K562 (cell line): ENCODE measurements around the gene RALB. TPM values are rescaled to one million over a fixed set of nuclear protein-coding genes. Genes with fewer than 3 reads are reported as not detected.

Source experiments
- ATAC-seq: fragments of 200-7000 bp; cut with Tn5 transposase; 3 replicates; pipeline ENCODE4 v1.9.1; 2020; ENCODE audit warnings: moderate library complexity
- BruUV-seq: library from RNA; stranded (reverse); fragments of 400-500 nt; replicated peaks from 2 replicates; lab custom pipeline; 2021; lab: Mats Ljungman, UMichigan
- CTCF ChIA-PET: fragments of 300-600 bp; formaldehyde crosslinking; extraction: SDS; loops from one replicate; lab custom pipeline; 2021; ENCODE audit warnings: low intra/inter-chr PET ratio; lab: Yijun Ruan, JAX
- POLR2A ChIA-PET: fragments of 300-600, 350-650 bp; sonication (Branson Sonifier 250); formaldehyde crosslinking; extraction: SDS; loops from one replicate; lab custom pipeline; 2021; ENCODE audit warnings: antibody characterized with exemption, inconsistent platforms; lab: Yijun Ruan, JAX
- DNase-seq, 4 experiments: peaks; one replicate each; pipeline versions ENCODE4 v3.0.0 to v3.0.0-alpha.2; 2011 to 2018; ENCODE audit warnings: low spot score in 3 of 4, mixed read lengths in 3 of 4; ENCODE audit errors: extremely low read depth in 1 of 4
- FAIRE-seq: peaks from 2 replicates; lab custom pipeline; 2011; peaks lifted over from hg19 to GRCh38; lab: Jason Lieb, UNC
- H2AFZ ChIP-seq: 2 replicates; pipeline ENCODE4 v1.6.0; 2011; ENCODE audit warnings: low read depth, low read length, control low read depth, inconsistent platforms
- H3K27ac ChIP-seq: fragments of 200-600 bp; 3 replicates; pipeline ENCODE4 v1.8.0; 2011; ENCODE audit warnings: low read depth, mild to moderate bottlenecking, control low read depth, inconsistent platforms, low read length, moderate library complexity, mixed read lengths; ENCODE audit errors: extremely low read depth
- H3K27me3 ChIP-seq, 2 experiments: fragments of 300-600 bp in 1 of 2; 2 replicates in 1 of 2; 3 replicates in 1 of 2; pipeline versions ENCODE4 v1.6.0 to v1.8.0; 2011; ENCODE audit warnings: inconsistent platforms in 2 of 2, low read length in 2 of 2, mild to moderate bottlenecking in 1 of 2, mixed read lengths in 1 of 2, moderate library complexity in 1 of 2; ENCODE audit not compliant: control insufficient read depth in 2 of 2, insufficient read depth in 2 of 2
- H3K36me3 ChIP-seq: fragments of 300-600 bp; 3 replicates; pipeline ENCODE4 v1.8.0; 2011; ENCODE audit warnings: mild to moderate bottlenecking, low read length, inconsistent platforms; ENCODE audit not compliant: control insufficient read depth, insufficient read depth
- H3K4me1 ChIP-seq, 2 experiments: fragments of 200-600 bp in 1 of 2; replicated peaks in 1 of 2; 2 replicates in 1 of 2; 3 replicates in 1 of 2; pipeline versions ENCODE4 v1.5.1 to v1.8.0; 2011; ENCODE audit warnings: inconsistent platforms in 2 of 2, low read length in 2 of 2, mild to moderate bottlenecking in 1 of 2, mixed read lengths in 1 of 2, moderate library complexity in 1 of 2; ENCODE audit not compliant: control insufficient read depth in 2 of 2, insufficient read depth in 2 of 2
- H3K4me2 ChIP-seq: 2 replicates; pipeline ENCODE4 v1.6.1; 2011; ENCODE audit warnings: low read length, control low read depth, inconsistent platforms, mixed read lengths; ENCODE audit not compliant: insufficient read depth
- H3K4me3 ChIP-seq: fragments of 200-600 bp; sonication (generic), shearing (Covaris generic); 2 replicates; pipeline ENCODE4 v1.5.1; 2016; ENCODE audit warnings: control low read depth, inconsistent platforms
- H3K79me2 ChIP-seq: fragments of 200-600 bp; 3 replicates; pipeline ENCODE4 v1.8.0; 2011; ENCODE audit warnings: low read length, inconsistent platforms; ENCODE audit not compliant: control insufficient read depth, insufficient read depth
- H3K9ac ChIP-seq, 2 experiments: 2 replicates each; pipeline versions ENCODE4 v1.6.0 to v1.6.1; 2011; ENCODE audit warnings: low read depth in 2 of 2, low read length in 2 of 2, control low read depth in 1 of 2, inconsistent platforms in 1 of 2, mild to moderate bottlenecking in 1 of 2, mixed read lengths in 1 of 2; ENCODE audit not compliant: insufficient read depth in 1 of 2
- H3K9me1 ChIP-seq: one replicate; pipeline ENCODE4 v1.6.0; 2011; ENCODE audit warnings: inconsistent platforms, mild to moderate bottlenecking, low read length, moderate library complexity; ENCODE audit not compliant: control insufficient read depth, insufficient read depth
- H3K9me3 ChIP-seq: replicated peaks from 2 replicates; pipeline ENCODE4 v1.5.1; 2011; ENCODE audit warnings: low read depth, low read length, inconsistent platforms; ENCODE audit not compliant: control insufficient read depth, insufficient read depth
- H4K20me1 ChIP-seq: replicated peaks from 2 replicates; pipeline ENCODE4 v1.6.1; 2011; ENCODE audit warnings: low read length, inconsistent platforms, mixed read lengths; ENCODE audit not compliant: control insufficient read depth, insufficient read depth
- BRD9 ChIP-seq: fragments of 450-650 bp; IDR thresholded peaks from 2 replicates; pipeline ENCODE4 v1.6.1; 2018; ENCODE audit warnings: low read depth; ENCODE audit not compliant: partially characterized antibody
- DPF2 ChIP-seq: fragments of 450-650 bp; IDR thresholded peaks from 2 replicates; pipeline ENCODE4 v1.6.1; 2016
- GABPA ChIP-seq: fragments of 200-800 bp; sonication (Bioruptor generic); conservative IDR thresholded peaks from 2 replicates; pipeline ENCODE4 v1.6.1; 2016; ENCODE audit warnings: low read depth, missing genetic modification characterization, missing compliant biosample characterization
- PYGO2 ChIP-seq: fragments of 450-650 bp; IDR thresholded peaks from 2 replicates; pipeline ENCODE4 v1.6.1; 2016; ENCODE audit warnings: mild to moderate bottlenecking, missing genetic modification characterization, moderate library complexity, missing compliant biosample characterization
- SAFB ChIP-seq: fragments of 200-400 bp; formaldehyde crosslinking; IDR thresholded peaks from 2 replicates; pipeline ENCODE4 v1.6.1; 2017; ENCODE audit warnings: low read depth, low read length, borderline replicate concordance
- SP1 ChIP-seq: sonication (generic); formaldehyde crosslinking; IDR thresholded peaks from 2 replicates; pipeline ENCODE4 v1.8.1; 2022; ENCODE audit warnings: mild to moderate bottlenecking, missing genetic modification reagents
- SUPT5H ChIP-seq: fragments of 450-650 bp; IDR thresholded peaks from 2 replicates; pipeline ENCODE4 v1.6.1; 2016
- ZFP30 ChIP-seq: fragments of 250-450 bp; sonication (Bioruptor Pico); IDR thresholded peaks from 2 replicates; pipeline ENCODE4 v1.8.0; 2022; ENCODE audit warnings: moderate library complexity, mild to moderate bottlenecking, inconsistent platforms, borderline replicate concordance
- ZNF347 ChIP-seq: fragments of 450-650 bp; formaldehyde crosslinking; IDR thresholded peaks from 2 replicates; pipeline ENCODE4 v1.4.0; 2020; ENCODE audit warnings: low read depth, mild to moderate bottlenecking, moderate library complexity
- WGBS: fragments of 100-300 bp; shearing (Covaris generic); methylation state at CpG from one replicate; pipeline ENCODE4 v1.1.6; 2016; ENCODE audit warnings: low coverage, mixed read lengths; ENCODE audit not compliant: insufficient coverage; ENCODE audit errors: missing lambda C conversion rate; 5-methylcytosine and 5-hydroxymethylcytosine counted together
- in situ Hi-C: fragments of 300-500 bp; cut with MboI; formaldehyde crosslinking; loops from 4 replicates; pipeline ENCODE4 v1.15.0; 2018; ENCODE audit warnings: inconsistent platforms, mixed read lengths
- intact Hi-C: fragments of 100-400 bp; cut with micrococcal nuclease; formaldehyde crosslinking; loops from 2 replicates; pipeline ENCODE4 v1.14.2; 2022
- polyA plus RNA-seq, 8 experiments: library from polyadenylated mRNA; depleted of rRNA in 4 of 8; stranded (reverse) in 5 of 8; unstranded in 3 of 8; fragments of >200 nt; fragmentation: Nextera tagmentation in 2 of 8; fragmentation: Illumina TruSeq in 1 of 8; extraction: Ambion mirVana in 2 of 8; extraction: Trizol in 1 of 8; gene quantifications; 2 replicates each; pipeline versions ENCODE4 v1.2.1 to v1.2.3, GENCODE V29; 2011 to 2014; ENCODE audit warnings: inconsistent platforms in 1 of 8, missing spikeins in 1 of 8
- total RNA-seq, 7 experiments: library from RNA; depleted of rRNA in 6 of 7; stranded (reverse); fragments of >200 nt in 6 of 7; fragmentation: Illumina TruSeq in 2 of 7; extraction: Trizol in 2 of 7; gene quantifications; 2 replicates each; pipeline versions ENCODE4 v1.2.1 to v1.2.3, GENCODE V29; 2011 to 2021; ENCODE audit warnings: low replicate concordance in 1 of 7
- TF ChIP-seq, protein P1 (sequence below): fragments of 450-650 bp; IDR thresholded peaks from 2 replicates; pipeline ENCODE4 v1.7.1; 2018; ENCODE audit warnings: mild to moderate bottlenecking, low read depth; ENCODE audit not compliant: partially characterized antibody
- TF ChIP-seq, protein P2 (sequence below): IDR thresholded peaks from 2 replicates; pipeline ENCODE4 v1.6.1; 2012; ENCODE audit warnings: low read depth, low read length, improper control_type of control experiment, borderline replicate concordance
- TF ChIP-seq, protein P3 (sequence below): sonication (generic); formaldehyde crosslinking; IDR thresholded peaks from 2 replicates; pipeline ENCODE4 v1.8.0; 2022; ENCODE audit warnings: mild to moderate bottlenecking, missing genetic modification reagents
- TF ChIP-seq, protein P4 (sequence below): fragments of 250-450 bp; sonication (Bioruptor Pico); IDR thresholded peaks from 2 replicates; pipeline ENCODE4 v1.5.0; 2022; ENCODE audit warnings: mild to moderate bottlenecking
- TF ChIP-seq, protein P5 (sequence below): fragments of 250-450 bp; sonication (Bioruptor Pico); IDR thresholded peaks from 2 replicates; pipeline ENCODE4 v1.6.1; 2021; ENCODE audit warnings: mild to moderate bottlenecking

Gene RALB
- total and polyA plus RNA-seq, 9 of the 15 experiments (the other 6 are each of a cell fraction or from before 2014, with no cell fraction given): 14.8 to 65.6 (median 38.4) TPM

DNA sequence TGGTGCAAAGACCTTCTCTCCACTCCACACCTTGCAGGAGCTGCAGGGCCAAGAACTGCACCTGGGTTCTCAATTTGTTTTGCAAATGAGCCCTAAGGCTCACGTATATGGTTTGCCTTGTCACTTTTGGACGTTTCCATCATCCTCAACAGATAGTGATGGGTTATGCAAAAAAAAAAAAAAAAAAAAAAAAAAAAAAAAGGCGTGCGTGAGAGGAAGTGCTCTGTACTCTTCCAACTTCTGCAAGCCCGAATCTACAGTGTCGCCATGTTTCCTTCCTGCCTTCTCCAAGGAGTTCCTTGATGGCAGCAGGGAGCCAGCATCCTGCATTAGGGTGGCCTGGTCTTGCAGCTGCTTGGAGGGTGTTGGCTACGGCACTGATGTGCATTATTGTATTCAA, 89.3 kb downstream of the RALB start:
- Histone ChIP-seq H3K79me2 (no peaks in the 10 kb centered on the region), H3K9ac (no peak overlapping the region), H3K4me3 (no peak overlapping the region), H3K4me1 (peaks cover 0 to 7% of the 10 kb centered on the region in 2 experiments; a peak in 2 of 5 replicates), H3K27me3 (peaks cover 21 to 52% of the 10 kb centered on the region in 2 experiments; a peak in 4 of 5 replicates), H3K9me3 (no peaks in the 10 kb centered on the region), H4K20me1 (peaks cover 12% of the 10 kb centered on the region), H3K27ac (no peak overlapping the region), H3K9me1 (no peaks in the 10 kb centered on the region), H3K36me3 (no peaks in the 10 kb centered on the region), H2AFZ (no peak overlapping the region), H3K4me2 (no peak overlapping the region)
- DNase-seq: no peak
- no TSS peak for BruUV-seq
- in situ Hi-C loops: loop anchor here (10.0 kb wide), 1 partner anchor 333 kb away; no protein-coding TSS in a partner anchor
- CTCF ChIA-PET: no interaction called here
- intact Hi-C loops: loop anchor here (2.0 to 5.0 kb wide), 3 partner anchors 115 to 339 kb away; no protein-coding TSS in a partner anchor
- POLR2A ChIA-PET: interaction anchor here (0.6 kb wide), 1 partner anchor 114 kb away, joined by 3 read pairs; no protein-coding TSS in a partner anchor
- WGBS: 2% methylated on average over 6 of the region's 7 CpGs
- no peak for FAIRE-seq
- ATAC-seq: no peak
- TF ChIP-seq, protein P1, sequence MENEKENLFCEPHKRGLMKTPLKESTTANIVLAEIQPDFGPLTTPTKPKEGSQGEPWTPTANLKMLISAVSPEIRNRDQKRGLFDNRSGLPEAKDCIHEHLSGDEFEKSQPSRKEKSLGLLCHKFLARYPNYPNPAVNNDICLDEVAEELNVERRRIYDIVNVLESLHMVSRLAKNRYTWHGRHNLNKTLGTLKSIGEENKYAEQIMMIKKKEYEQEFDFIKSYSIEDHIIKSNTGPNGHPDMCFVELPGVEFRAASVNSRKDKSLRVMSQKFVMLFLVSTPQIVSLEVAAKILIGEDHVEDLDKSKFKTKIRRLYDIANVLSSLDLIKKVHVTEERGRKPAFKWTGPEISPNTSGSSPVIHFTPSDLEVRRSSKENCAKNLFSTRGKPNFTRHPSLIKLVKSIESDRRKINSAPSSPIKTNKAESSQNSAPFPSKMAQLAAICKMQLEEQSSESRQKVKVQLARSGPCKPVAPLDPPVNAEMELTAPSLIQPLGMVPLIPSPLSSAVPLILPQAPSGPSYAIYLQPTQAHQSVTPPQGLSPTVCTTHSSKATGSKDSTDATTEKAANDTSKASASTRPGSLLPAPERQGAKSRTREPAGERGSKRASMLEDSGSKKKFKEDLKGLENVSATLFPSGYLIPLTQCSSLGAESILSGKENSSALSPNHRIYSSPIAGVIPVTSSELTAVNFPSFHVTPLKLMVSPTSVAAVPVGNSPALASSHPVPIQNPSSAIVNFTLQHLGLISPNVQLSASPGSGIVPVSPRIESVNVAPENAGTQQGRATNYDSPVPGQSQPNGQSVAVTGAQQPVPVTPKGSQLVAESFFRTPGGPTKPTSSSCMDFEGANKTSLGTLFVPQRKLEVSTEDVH: no peak
- TF ChIP-seq, protein P2, sequence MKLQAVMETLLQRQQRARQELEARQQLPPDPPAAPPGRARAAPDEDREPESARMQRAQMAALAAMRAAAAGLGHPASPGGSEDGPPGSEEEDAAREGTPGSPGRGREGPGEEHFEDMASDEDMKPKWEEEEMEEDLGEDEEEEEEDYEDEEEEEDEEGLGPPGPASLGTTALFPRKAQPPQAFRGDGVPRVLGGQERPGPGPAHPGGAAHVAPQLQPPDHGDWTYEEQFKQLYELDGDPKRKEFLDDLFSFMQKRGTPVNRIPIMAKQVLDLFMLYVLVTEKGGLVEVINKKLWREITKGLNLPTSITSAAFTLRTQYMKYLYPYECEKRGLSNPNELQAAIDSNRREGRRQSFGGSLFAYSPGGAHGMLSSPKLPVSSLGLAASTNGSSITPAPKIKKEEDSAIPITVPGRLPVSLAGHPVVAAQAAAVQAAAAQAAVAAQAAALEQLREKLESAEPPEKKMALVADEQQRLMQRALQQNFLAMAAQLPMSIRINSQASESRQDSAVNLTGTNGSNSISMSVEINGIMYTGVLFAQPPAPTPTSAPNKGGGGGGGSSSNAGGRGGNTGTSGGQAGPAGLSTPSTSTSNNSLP: no peak
- TF ChIP-seq PYGO2 (tag) (no peak), BRD9 (no peak), GABPA (no peak), SP1 (CRISPR knock-in tag) (no peak), SAFB (no peak), ZFP30 (CRISPR knock-in tag) (no peak), DPF2 (no peak), SUPT5H (no peak), ZNF347 (no peak)
- TF ChIP-seq, protein P3, sequence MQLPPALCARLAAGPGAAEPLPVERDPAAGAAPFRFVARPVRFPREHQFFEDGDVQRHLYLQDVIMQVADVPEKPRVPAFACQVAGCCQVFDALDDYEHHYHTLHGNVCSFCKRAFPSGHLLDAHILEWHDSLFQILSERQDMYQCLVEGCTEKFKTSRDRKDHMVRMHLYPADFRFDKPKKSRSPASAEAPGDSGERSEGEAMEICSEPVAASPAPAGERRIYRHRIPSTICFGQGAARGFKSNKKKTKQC (CRISPR knock-in tag): no peak
- TF ChIP-seq, protein P4, sequence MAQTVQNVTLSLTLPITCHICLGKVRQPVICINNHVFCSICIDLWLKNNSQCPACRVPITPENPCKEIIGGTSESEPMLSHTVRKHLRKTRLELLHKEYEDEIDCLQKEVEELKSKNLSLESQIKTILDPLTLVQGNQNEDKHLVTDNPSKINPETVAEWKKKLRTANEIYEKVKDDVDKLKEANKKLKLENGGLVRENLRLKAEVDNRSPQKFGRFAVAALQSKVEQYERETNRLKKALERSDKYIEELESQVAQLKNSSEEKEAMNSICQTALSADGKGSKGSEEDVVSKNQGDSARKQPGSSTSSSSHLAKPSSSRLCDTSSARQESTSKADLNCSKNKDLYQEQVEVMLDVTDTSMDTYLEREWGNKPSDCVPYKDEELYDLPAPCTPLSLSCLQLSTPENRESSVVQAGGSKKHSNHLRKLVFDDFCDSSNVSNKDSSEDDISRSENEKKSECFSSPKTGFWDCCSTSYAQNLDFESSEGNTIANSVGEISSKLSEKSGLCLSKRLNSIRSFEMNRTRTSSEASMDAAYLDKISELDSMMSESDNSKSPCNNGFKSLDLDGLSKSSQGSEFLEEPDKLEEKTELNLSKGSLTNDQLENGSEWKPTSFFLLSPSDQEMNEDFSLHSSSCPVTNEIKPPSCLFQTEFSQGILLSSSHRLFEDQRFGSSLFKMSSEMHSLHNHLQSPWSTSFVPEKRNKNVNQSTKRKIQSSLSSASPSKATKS (CRISPR knock-in tag): no peak
- TF ChIP-seq, protein P5, sequence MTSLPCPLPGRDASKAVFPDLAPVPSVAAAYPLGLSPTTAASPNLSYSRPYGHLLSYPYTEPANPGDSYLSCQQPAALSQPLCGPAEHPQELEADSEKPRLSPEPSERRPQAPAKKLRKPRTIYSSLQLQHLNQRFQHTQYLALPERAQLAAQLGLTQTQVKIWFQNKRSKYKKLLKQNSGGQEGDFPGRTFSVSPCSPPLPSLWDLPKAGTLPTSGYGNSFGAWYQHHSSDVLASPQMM (CRISPR knock-in tag): no peak
